ENCODE data around the gene RTKN. TPM values are rescaled to one million over a fixed set of nuclear protein-coding genes. Genes with fewer than 3 reads are reported as not detected.

The RTKN gene
- total RNA-seq, 2 experiments from 2014 or later: 0.20 to 0.27 TPM

- Histone ChIP-seq H3K27ac (ENCODE audit: low read depth in 1 of 2, low read length in 2 of 2) (no peak overlapping the region), H3K36me3 (ENCODE audit: insufficient read depth, low read length) (no peaks in the 10 kb centered on the region), H3K9me3 (ENCODE audit: control insufficient read depth in 1 of 2, insufficient read depth in 1 of 2, low read length in 2 of 2) (no peaks in the 10 kb centered on the region), H3K27me3 (ENCODE audit: control insufficient read depth in 1 of 2, insufficient read depth in 2 of 2, low read length in 2 of 2) (peaks cover 0 to 5% of the 10 kb centered on the region in 2 experiments), H3K4me3 (ENCODE audit: low read length) (no peak overlapping the region), H3K4me1 (ENCODE audit: insufficient read depth, low read length) (peaks cover 34% of the 10 kb centered on the region)
- Mint-ChIP-seq H3K9me3 (no peaks in the 10 kb centered on the region), H3K4me3 (peak overlapping the region; percentile 99), H3K36me3 (ENCODE audit: low read depth) (peaks cover 4% of the 10 kb centered on the region), H3K27ac (no peak overlapping the region), H3K27me3 (no peaks in the 10 kb centered on the region), H3K4me1 (ENCODE audit: low read depth) (peaks cover 9% of the 10 kb centered on the region)
- ATAC-seq (ENCODE audit: poor library complexity) (no peak), DNase-seq (no peak)
- CTCF ChIA-PET: interaction anchor here (1.0 to 2.1 kb wide), 11 partner anchors 9 to 615 kb away, joined by 3 to 9 read pairs (median 6); partner anchors contain the start of genes CCDC142, MRPL53, STAMBP and TTC31
- intact Hi-C loops (cut with DNase I, micrococcal nuclease): loop anchor here (1.0 to 10.0 kb wide), 10 partner anchors 80 to 655 kb away; partner anchors contain the start of genes STAMBP (in 2 of the 2), MOB1A (in 1 of the 2), MRPL53 (in 1 of the 2) and MTHFD2 (in 1 of the 2)
- POLR2A ChIA-PET: interaction anchor here (0.6 to 2.7 kb wide), 17 partner anchors 9 to 564 kb away, joined by 3 to 17 read pairs (median 6); partner anchors contain the start of genes AUP1, C2orf81, CCDC142 and DCTN1
- TF ChIP-seq CTCF (IDR thresholded peaks at IDR 0.05): no peak
These were observed 49.3 kb downstream of the RTKN start for GRCh38 chr2:74392449-74392743.

GRCh38 chr2:74391580-74392448 is 49.9 kb downstream of the RTKN start:
- TF ChIP-seq CTCF (IDR thresholded peaks at IDR 0.05): peak; percentile 99

GRCh38 chr2:74391209-74391579 is 50.5 kb downstream of the RTKN start:
- ChIA-PET CTCF (interaction anchor here (0.5 to 2.1 kb wide), 19 partner anchors 9 to 614 kb away, joined by 3 to 9 read pairs (median 4); partner anchors contain the start of genes C2orf81, CCDC142, INO80B and MRPL53), POLR2A (interaction anchor here (0.6 to 2.7 kb wide), 19 partner anchors 9 to 213 kb away, joined by 3 to 17 read pairs (median 6); partner anchors contain the start of genes AUP1, C2orf81, CCDC142 and HTRA2)
- peak; percentile 27 for ATAC-seq (ENCODE audit: poor library complexity)
- Mint-ChIP-seq H3K27ac (no peak overlapping the region), H3K36me3 (ENCODE audit: low read depth) (peaks cover 4% of the 10 kb centered on the region), H3K9me3 (no peaks in the 10 kb centered on the region), H3K4me1 (ENCODE audit: low read depth) (peaks cover 9% of the 10 kb centered on the region), H3K4me3 (peak overlapping the region; percentile 99), H3K27me3 (no peaks in the 10 kb centered on the region)
- Histone ChIP-seq H3K4me3 (ENCODE audit: low read length) (peak overlapping the region; percentile 72), H3K4me1 (ENCODE audit: insufficient read depth, low read length) (peaks cover 34% of the 10 kb centered on the region), H3K9me3 (ENCODE audit: control insufficient read depth in 1 of 2, insufficient read depth in 1 of 2, low read length in 2 of 2) (no peaks in the 10 kb centered on the region), H3K27me3 (ENCODE audit: control insufficient read depth in 1 of 2, insufficient read depth in 2 of 2, low read length in 2 of 2) (peaks cover 0 to 5% of the 10 kb centered on the region in 2 experiments), H3K36me3 (ENCODE audit: insufficient read depth, low read length) (no peaks in the 10 kb centered on the region), H3K27ac (ENCODE audit: low read depth in 1 of 2, low read length in 2 of 2) (peak overlapping the region; percentile 88 to 92)
- intact Hi-C loops (cut with DNase I, micrococcal nuclease): loop anchor here (5.0 to 10.0 kb wide), 7 partner anchors 81 to 654 kb away; partner anchors contain the start of genes STAMBP (in 2 of the 2), MOB1A (in 1 of the 2), MRPL53 (in 1 of the 2) and SEMA4F (in 1 of the 2)
- no peak for TF ChIP-seq CTCF (IDR thresholded peaks at IDR 0.05)
- peak in 1 of 14 experiments; percentile 5 for DNase-seq

More at GRCh38 chr2:74391580-74392448, 49.9 kb downstream of the RTKN start:
- peak overlapping the region; percentile 88 to 92 for H3K27ac ChIP-seq (ENCODE audit: low read depth in 1 of 2, low read length in 2 of 2)
- DNase-seq (peak; percentile 92 to 98 (median 96)), ATAC-seq (ENCODE audit: poor library complexity) (peak; percentile 90)
- H3K4me1 ChIP-seq (ENCODE audit: insufficient read depth, low read length): peaks cover 34% of the 10 kb centered on the region
- peaks cover 0 to 5% of the 10 kb centered on the region in 2 experiments for H3K27me3 ChIP-seq (ENCODE audit: control insufficient read depth in 1 of 2, insufficient read depth in 2 of 2, low read length in 2 of 2)
- H3K4me3 ChIP-seq (ENCODE audit: low read length): peak overlapping the region; percentile 72
- H3K4me1 Mint-ChIP-seq (ENCODE audit: low read depth): peaks cover 9% of the 10 kb centered on the region
- H3K36me3 ChIP-seq (ENCODE audit: insufficient read depth, low read length): no peaks in the 10 kb centered on the region
- no peaks in the 10 kb centered on the region for H3K9me3 ChIP-seq (ENCODE audit: control insufficient read depth in 1 of 2, insufficient read depth in 1 of 2, low read length in 2 of 2)
- no peaks in the 10 kb centered on the region for H3K27me3 Mint-ChIP-seq
- H3K36me3 Mint-ChIP-seq (ENCODE audit: low read depth): peaks cover 4% of the 10 kb centered on the region
- H3K4me3 Mint-ChIP-seq: peak overlapping the region; percentile 99
- CTCF ChIA-PET: interaction anchor here (0.5 to 2.1 kb wide), 19 partner anchors 9 to 614 kb away, joined by 3 to 9 read pairs (median 4); partner anchors contain the start of genes C2orf81, CCDC142, INO80B and MRPL53
- POLR2A ChIA-PET: interaction anchor here (0.6 to 2.7 kb wide), 22 partner anchors 9 to 563 kb away, joined by 3 to 17 read pairs (median 5); partner anchors contain the start of genes AUP1, C2orf81, CCDC142 and DCTN1
- H3K27ac Mint-ChIP-seq: no peak overlapping the region
- no peaks in the 10 kb centered on the region for H3K9me3 Mint-ChIP-seq
- intact Hi-C loops (cut with DNase I, micrococcal nuclease): loop anchor here (1.0 to 10.0 kb wide), 10 partner anchors 80 to 655 kb away; partner anchors contain the start of genes STAMBP (in 2 of the 2), MOB1A (in 1 of the 2), MRPL53 (in 1 of the 2) and MTHFD2 (in 1 of the 2)

Data from CD4-positive, alpha-beta T cell (primary cell).